SK-MEL-5 (cell line): ENCODE data around the gene EPB41L4A. TPM values are rescaled to one million over a fixed set of nuclear protein-coding genes. Genes with fewer than 3 reads are reported as not detected.

ENCODE experiments used
- DNase-seq: peaks from one replicate; pipeline ENCODE4 v3.0.0-alpha.2; 2016; ENCODE audit warnings: low read depth, low spot score
- in situ Hi-C: cut with HindIII; loops from 2 replicates; pipeline ENCODE4 v1.10.0; 2016; ENCODE audit warnings: low sequenced_read_pairs, high pct_unique_total_duplicates, low pct_unique_long_range_greater_than_20kb
- total RNA-seq: library from RNA; depleted of rRNA; stranded (reverse); fragments of >200 nt; shearing (Covaris generic); gene quantifications from 2 replicates; pipeline ENCODE4 v1.2.3, GENCODE V29; 2014

The EPB41L4A gene
- total RNA-seq, 1 experiment from 2014 or later, result 0.42 TPM

DNA sequence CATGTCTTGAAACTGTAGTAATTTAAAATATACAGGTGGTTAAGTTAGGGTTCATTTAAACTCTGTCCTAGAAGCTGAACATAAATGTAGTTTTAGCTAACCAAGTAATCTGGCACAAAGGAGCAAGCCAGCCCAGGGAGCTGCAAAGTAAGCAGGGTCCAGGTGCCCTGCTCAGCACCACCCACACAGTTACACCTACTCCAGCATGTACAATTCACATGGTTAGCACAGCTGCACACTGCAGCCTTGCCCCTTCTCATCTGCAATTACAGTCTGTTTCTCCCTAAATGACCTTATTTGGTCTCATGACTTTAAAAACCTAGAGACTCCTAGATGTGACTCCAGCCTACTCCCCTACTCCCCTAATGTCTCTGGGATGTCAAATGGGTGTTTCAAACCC lies 128.4 kb downstream of the EPB41L4A start:
- in situ Hi-C loops, result no loop called here

DNA sequence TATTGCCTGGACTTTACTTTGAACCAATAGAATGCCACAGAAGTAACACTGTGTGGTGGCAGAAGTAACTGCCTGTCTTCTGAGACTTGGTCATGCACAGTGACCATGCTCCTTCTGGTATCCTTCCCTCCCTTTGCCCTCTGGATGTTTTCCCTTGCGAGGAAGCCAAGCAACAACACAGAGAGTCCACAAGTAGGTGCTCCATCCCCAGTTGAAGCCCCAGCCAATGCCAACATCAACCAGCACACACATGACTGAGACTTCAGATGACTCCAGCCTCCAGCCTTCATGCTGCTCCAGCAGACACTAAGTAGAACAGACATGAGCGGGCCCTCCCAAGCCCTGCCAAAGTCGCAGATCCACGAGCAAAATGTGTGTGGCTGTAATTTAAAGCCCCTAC lies 129.6 kb downstream of the EPB41L4A start:
- peak; percentile 30 for DNase-seq
- in situ Hi-C loops, result no loop called here

More for the DNA sequence above, 128.4 kb downstream of the EPB41L4A start:
- DNase-seq, result no peak

DNA sequence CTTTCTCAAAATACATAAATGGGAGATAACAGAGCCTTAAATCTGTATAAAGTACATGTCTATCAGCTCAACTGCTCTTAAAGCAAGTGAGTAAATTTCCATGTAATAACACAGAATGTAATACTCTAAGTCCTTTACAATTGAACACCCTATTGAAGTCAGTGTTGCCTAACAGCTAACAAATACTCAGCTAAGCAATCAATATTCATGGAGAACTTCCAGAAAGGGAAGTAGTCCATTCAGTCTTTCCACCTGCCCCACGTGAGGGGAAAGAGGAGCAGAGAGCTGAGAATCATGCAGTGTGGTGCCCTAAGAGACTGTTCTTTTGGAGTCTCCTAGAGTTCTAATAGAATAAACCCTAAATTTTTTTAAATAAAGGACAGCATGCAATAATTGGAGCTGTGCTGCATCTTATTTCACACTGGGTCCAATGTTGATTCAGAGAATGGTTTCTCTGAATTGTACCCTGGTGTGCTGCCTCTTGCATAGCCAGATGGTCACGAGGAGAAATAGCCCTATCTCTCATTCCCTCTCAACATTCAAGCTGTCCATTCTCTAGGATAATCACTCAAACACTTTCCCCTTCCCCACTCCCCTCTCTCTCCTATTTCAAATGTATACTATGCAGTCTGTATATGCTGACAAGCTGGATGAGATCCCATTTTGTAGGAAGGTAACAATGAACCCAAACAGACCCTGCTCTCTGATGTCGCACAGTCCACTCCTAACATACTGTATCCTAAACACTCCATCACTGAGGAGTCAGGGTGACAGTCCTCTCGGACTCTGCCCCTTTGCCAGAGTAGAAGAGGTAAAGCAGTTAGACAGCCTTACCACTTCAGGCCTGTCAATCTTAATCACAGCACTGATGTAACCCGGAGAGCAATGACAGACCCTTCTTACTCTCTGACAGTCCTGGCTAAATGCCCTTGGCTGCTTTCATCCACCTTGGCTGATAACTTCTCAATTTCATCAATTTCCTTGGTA lies 134.8 kb downstream of the EPB41L4A start:
- DNase-seq, result no peak
- in situ Hi-C loops, result no loop called here

DNA sequence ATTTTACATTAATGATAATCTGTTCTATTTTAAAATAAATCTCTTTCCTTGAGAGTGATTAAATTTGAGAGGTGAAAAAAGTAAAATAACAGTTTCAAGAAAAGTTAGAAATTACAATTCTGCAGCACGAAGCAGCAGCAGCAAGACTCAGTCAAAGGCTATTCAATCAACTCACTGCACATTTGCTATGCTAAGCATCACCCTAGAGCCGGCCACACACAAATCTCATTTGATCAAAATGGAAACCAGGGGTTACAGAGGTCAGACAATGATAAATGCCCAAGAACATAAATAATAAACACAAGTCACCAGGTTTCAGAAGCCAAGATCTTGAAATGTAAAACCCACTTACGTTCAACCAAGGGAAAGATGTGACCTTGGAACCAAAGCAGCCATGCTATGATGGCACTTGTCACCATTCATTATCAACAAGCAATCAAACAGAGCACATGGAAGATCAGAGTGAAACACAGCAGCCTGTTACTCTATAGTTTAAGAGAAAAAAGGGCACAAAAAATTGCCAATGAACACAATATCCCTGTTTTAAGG lies 136.0 kb downstream of the EPB41L4A start:
- no peak for DNase-seq
- in situ Hi-C loops, result no loop called here

- DNase-seq, result no peak
- in situ Hi-C loops, result no loop called here
These were observed 140.0 kb downstream of the EPB41L4A start for GRCh38 chr5:112279082-112279481.

DNA sequence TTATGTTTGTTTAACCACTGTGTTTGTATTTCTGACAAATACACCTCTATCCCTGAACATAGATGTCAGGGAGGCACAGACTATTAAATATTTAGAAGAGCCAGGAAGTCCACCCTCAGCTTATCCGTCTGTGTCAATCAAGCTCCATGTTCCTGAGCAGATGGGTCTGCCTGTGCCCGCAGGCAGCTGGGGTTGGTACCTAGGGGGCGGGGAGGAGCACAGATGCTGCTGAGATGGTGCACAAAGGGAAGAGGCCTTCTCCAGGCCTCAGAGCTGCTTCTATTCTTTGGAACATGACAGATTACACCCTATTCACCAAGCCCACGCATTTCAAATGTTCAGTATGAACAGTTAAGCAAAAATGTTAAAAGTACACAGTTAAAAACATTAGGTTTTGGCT lies 142.1 kb downstream of the EPB41L4A start:
- in situ Hi-C loops, result no loop called here
- no peak for DNase-seq

GRCh38 chr5:112275671-112276070 lies 143.4 kb downstream of the EPB41L4A start:
- in situ Hi-C loops, result no loop called here

DNA sequence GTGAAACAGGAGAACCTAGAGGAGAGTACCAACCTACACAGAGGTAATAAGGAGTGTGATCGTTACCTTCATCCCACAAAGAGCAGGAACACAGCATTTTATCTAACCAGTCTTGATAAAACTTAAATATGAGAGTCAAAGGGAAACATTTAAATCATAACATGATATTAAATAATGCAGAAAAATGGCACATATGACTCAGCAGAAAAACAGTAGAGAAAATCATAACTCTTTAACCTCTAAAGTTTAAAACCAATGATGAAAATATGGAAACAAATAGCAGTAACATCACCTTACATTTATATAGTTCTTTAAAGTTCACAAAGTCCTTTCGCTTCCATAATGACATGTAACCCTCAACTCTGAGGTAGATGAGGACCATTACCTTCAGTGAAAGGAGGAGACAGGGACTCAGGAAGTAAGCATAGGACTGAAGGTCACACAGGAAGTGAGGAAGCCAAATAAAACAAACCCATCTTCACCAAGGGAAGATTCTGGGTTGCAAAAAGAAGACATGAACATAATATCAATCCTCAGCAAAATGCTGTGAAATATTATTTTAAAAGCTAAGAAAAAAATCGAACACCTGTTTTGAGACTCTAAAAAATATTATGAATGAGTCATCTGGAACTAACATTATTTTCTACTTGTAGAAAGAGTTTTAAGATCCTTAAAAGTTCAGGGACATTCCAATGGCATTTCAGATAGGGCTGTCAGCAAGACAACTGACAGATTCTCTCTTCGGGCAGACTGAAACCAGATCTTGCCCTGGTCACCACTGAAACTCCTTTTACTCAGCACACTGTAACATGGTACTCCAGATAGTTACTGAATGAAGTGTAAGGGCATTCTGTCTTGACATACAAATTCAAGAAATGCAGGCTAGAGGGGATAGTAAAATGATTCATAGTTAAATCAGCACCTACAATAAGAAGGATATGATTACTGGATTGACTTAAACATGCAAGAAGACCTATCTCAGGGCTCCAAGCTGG lies 148.5 kb downstream of the EPB41L4A start:
- in situ Hi-C loops, result no loop called here
- no peak for DNase-seq

More at GRCh38 chr5:112275671-112276070, 143.4 kb downstream of the EPB41L4A start:
- no peak for DNase-seq

DNA sequence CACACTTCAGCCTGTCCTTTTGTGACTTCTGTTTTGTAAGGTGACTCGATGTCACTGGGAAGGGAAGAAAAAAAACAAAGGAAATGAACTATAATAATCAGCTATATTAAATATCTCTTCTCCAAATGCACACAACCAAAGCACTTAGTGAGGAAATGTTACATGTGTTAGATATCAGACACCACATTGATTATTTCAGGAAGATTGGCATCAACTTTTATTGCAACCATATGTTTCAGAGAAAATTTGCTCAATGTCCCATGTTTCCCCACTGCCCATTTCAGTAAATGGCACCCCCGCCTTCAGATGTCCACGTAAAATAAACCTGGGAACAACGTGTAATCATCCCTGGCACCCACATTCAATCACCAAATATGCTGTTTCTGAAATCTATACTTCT lies 151.8 kb downstream of the EPB41L4A start:
- DNase-seq, result no peak
- in situ Hi-C loops, result no loop called here

DNA sequence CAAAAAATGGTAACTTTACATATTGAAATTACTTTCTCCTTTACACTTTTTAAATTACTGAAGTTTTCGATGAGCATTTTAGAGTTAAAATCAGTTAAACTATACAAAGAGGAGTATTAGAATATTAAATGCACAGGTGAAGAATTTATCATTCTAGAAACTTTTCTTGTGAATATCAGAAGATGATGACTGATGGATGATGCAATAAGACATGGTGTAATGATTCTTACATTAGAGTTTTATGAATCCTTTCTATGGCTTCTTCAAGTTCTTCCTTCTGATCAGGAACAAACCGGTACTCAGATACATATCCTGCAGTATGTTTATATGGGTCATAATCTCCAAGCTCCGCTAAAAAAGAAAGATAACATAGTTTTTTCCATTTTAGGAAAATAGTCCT lies 154.4 kb downstream of the EPB41L4A start:
- no peak for DNase-seq
- in situ Hi-C loops, result no loop called here

DNA sequence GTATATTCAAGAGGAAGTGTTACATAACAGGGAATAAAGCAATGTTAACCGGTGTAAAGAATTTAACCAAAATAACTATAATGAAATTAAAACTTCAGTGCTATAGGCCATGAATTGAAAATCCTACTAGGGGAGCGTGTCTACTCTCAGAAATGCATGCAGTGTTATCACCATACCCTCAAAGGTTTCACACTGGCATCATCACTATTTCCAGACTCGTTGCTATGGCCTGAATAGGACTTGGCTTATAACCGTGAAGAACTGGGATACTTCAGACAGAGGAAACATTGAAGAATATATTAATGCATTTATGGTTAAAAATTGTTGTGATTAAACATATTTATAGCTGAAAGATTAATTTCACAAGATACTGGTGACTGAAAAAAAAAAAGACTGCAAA lies 154.9 kb downstream of the EPB41L4A start:
- in situ Hi-C loops, result no loop called here
- no peak for DNase-seq

DNA sequence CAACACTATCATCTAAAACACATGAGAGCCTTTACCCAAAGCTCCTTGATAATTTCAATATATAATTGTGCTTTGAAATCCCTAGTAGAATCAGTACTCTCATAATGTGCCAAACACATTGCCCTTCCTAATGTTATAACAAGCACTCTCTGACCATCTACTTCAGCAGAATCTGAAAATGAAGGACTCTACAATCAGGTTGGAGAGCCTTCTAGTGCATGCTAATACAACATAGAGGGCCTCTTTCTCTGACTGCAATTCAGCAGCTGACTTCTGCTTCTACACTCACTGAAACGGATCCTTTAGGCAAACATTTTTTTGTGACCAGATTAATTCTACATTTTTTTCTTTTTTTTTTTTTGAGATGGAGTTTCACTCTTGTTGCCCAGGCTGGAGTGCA lies 155.6 kb downstream of the EPB41L4A start:
- DNase-seq, result no peak
- in situ Hi-C loops, result no loop called here

DNA sequence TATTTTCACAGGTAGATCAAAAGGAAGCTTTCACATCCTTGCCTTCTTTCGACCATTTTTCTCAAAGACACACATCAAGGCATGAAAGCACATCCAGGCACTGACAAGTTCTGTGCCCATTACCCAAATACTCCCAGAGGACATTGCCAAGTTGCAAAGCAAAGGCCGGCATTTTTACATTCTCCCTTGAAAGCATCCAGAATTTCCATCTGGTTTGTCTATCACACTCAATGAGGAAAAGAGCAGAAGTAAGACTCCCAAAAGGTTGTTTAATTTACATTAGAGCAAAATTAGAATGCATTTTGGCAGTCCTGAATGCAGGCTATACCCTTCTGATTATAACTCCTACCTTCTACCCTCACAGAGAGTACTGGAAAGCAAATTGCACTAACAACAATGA lies 160.5 kb downstream of the EPB41L4A start:
- in situ Hi-C loops, result no loop called here
- no peak for DNase-seq

DNA sequence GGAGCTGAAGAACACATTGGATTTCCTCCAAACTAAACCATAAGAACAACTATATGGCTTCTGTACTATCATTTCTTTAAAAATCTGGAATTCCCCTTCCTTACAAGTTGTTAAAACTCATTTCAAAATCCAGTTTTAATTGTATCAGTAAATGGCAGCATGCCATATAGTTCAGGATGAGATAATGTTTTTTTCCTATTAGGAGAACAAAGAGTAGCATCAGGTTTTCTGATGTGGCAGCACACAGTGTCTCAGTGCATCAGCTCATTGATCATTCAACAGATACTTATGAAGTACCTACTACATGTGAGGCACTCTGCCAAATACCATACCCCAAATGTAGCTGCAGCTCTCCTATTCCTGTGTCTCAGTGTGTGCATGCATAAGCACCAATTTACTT lies 161.1 kb downstream of the EPB41L4A start:
- in situ Hi-C loops, result no loop called here
- no peak for DNase-seq

GRCh38 chr5:112257005-112257404 lies 162.1 kb downstream of the EPB41L4A start:
- in situ Hi-C loops, result no loop called here
- no peak for DNase-seq

DNA sequence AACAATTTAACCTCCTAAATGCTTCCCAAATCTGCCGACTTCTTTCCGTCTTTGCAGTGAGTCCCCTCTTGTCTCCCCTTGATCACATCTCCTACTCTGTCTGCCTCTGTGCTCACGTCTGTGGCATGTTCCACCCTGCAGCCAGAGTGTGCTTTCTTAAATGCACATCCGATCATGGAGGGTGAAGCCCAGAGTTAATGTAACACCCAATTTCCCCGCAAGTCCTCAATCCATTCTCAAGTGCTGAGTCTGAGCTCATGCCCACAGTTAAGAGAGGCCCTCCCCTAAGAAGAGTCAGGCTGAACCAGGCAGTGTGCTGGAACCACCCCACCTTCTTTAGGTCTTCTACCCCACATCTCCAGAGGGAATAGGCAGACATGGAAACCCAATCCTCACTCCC lies 164.8 kb downstream of the EPB41L4A start:
- in situ Hi-C loops, result no loop called here
- no peak for DNase-seq

GRCh38 chr5:112253478-112254250 lies 165.4 kb downstream of the EPB41L4A start:
- in situ Hi-C loops, result no loop called here
- no peak for DNase-seq
